OCI-LY7 (cell line): ENCODE results near the gene PLXNC1. TPM values are rescaled to one million over a fixed set of nuclear protein-coding genes. Genes with fewer than 3 reads are reported as not detected.

Source experiments
- BruUV-seq: library from RNA; stranded (reverse); fragments of 400-500 nt; replicated peaks from 2 replicates; lab custom pipeline; 2021; lab: Mats Ljungman, UMichigan
- CTCF ChIA-PET: fragments of 300-600 bp; sonication (Branson Sonifier 250); formaldehyde crosslinking; loops from one replicate; lab custom pipeline; 2022; ENCODE audit warnings: antibody characterized with exemption; ENCODE audit not compliant: unreplicated experiment; lab: Charles Lee
- POLR2A ChIA-PET: fragments of 300-600 bp; sonication (Branson Sonifier 250); formaldehyde crosslinking; loops from one replicate; lab custom pipeline; 2022; ENCODE audit warnings: antibody characterized with exemption; lab: Charles Lee
- DNase-seq: peaks from one replicate; pipeline ENCODE4 v3.0.0-alpha.2; 2015; ENCODE audit warnings: low spot score
- H2AFZ ChIP-seq: fragments of 200-600 bp; sonication (generic), shearing (Covaris generic); 2 replicates; pipeline ENCODE4 v1.6.1; 2014; ENCODE audit warnings: mild to moderate bottlenecking, antibody characterized with exemption, low read length, moderate library complexity
- H3K27ac ChIP-seq: fragments of 200-600 bp; sonication (generic); 2 replicates; pipeline ENCODE4 v1.5.1; 2014; ENCODE audit warnings: mixed run types, low read depth, mild to moderate bottlenecking, moderate library complexity, low read length, inconsistent platforms; ENCODE audit not compliant: poor library complexity, severe bottlenecking
- H3K36me3 ChIP-seq: fragments of 200-600 bp; sonication (generic); 2 replicates; pipeline ENCODE4 v1.6.1; 2014; ENCODE audit warnings: mild to moderate bottlenecking, antibody characterized with exemption, low read length, moderate library complexity, mixed read lengths; ENCODE audit not compliant: insufficient read depth
- H3K4me1 ChIP-seq: fragments of 200-600 bp; sonication (generic); 2 replicates; pipeline ENCODE4 v1.5.1; 2014; ENCODE audit warnings: mild to moderate bottlenecking, low read length; ENCODE audit not compliant: insufficient read depth, poor library complexity, severe bottlenecking
- H3K4me2 ChIP-seq: fragments of 200-600 bp; sonication (generic); 2 replicates; pipeline ENCODE4 v1.6.1; 2014; ENCODE audit warnings: mild to moderate bottlenecking, low read length
- H3K4me3 ChIP-seq: fragments of 200-600 bp; sonication (generic); 2 replicates; pipeline ENCODE4 v1.5.1; 2014; ENCODE audit warnings: mild to moderate bottlenecking, low read depth, low read length; ENCODE audit not compliant: poor library complexity, severe bottlenecking
- H3K79me2 ChIP-seq: fragments of 200-600 bp; sonication (generic); 2 replicates; pipeline ENCODE4 v1.6.1; 2016; ENCODE audit warnings: low read depth, mild to moderate bottlenecking, low read length, moderate library complexity, mixed read lengths; ENCODE audit not compliant: insufficient read depth
- H3K9me2 ChIP-seq: fragments of 200-600 bp; sonication (generic); 2 replicates; pipeline ENCODE4 v1.6.1; 2016; ENCODE audit warnings: mild to moderate bottlenecking, low read length, mixed read lengths; ENCODE audit not compliant: insufficient read depth
- H3K9me3 ChIP-seq: fragments of 200-600 bp; sonication (generic); 2 replicates; pipeline ENCODE4 v1.6.1; 2014; ENCODE audit warnings: mild to moderate bottlenecking, mixed run types, low read length, mixed read lengths
- H4K20me1 ChIP-seq: fragments of 200-600 bp; sonication (generic); 2 replicates; pipeline ENCODE4 v1.6.1; 2014; ENCODE audit warnings: mild to moderate bottlenecking, antibody characterized with exemption, low read length, moderate library complexity, mixed read lengths; ENCODE audit not compliant: insufficient read depth
- EZH2phosphoT487 ChIP-seq: fragments of 200-600 bp; sonication (generic); IDR thresholded peaks from 2 replicates; pipeline ENCODE4 v1.6.1; 2018; ENCODE audit warnings: low read depth, borderline replicate concordance, mild to moderate bottlenecking, mixed run types, antibody characterized with exemption, low read length, moderate library complexity, mixed read lengths
- intact Hi-C: fragments of 100-400 bp; cut with micrococcal nuclease; formaldehyde crosslinking; loops from one replicate; pipeline ENCODE4 v1.10.0; 2022; ENCODE audit not compliant: unreplicated experiment
- total RNA-seq, 2 experiments: library from RNA; depleted of rRNA in 1 of 2; stranded (reverse); fragments of >200 nt in 1 of 2; shearing (Covaris generic) in 1 of 2; gene quantifications; 2 replicates each; pipeline ENCODE4 v1.2.3, GENCODE V29; 2014 to 2022
- TF ChIP-seq, protein P1 (sequence below): fragments of 200-600 bp; sonication (generic); conservative IDR thresholded peaks from 2 replicates; pipeline ENCODE4 v1.5.1; 2014; ENCODE audit warnings: mild to moderate bottlenecking, antibody characterized with exemption, low read length, moderate library complexity, mixed read lengths

Gene PLXNC1
- total RNA-seq, 2 experiments from 2014 or later, result 4.5 to 8.0 TPM

GRCh38 chr12:94110258-94110657 lies 38.1 kb upstream of the PLXNC1 start:
- CTCF ChIA-PET, result no interaction called here
- intact Hi-C loops, result no loop called here
- Histone ChIP-seq H3K4me3 (no peak overlapping the region), H2AFZ (no peak overlapping the region), H3K79me2 (no peaks in the 10 kb centered on the region), H3K9me3 (no peaks in the 10 kb centered on the region), H3K4me1 (no peaks in the 10 kb centered on the region), H3K27ac (no peak overlapping the region), H3K36me3 (no peaks in the 10 kb centered on the region), H3K9me2 (no peaks in the 10 kb centered on the region), H4K20me1 (no peaks in the 10 kb centered on the region), H3K4me2 (no peak overlapping the region)
- POLR2A ChIA-PET, result interaction anchor here (1.4 kb wide), 1 partner anchor 17 kb away, joined by 6 read pairs; no protein-coding TSS in a partner anchor
- BruUV-seq, result no TSS peak
- no peak for DNase-seq
- no peak for TF ChIP-seq EZH2phosphoT487
- TF ChIP-seq, protein P1, sequence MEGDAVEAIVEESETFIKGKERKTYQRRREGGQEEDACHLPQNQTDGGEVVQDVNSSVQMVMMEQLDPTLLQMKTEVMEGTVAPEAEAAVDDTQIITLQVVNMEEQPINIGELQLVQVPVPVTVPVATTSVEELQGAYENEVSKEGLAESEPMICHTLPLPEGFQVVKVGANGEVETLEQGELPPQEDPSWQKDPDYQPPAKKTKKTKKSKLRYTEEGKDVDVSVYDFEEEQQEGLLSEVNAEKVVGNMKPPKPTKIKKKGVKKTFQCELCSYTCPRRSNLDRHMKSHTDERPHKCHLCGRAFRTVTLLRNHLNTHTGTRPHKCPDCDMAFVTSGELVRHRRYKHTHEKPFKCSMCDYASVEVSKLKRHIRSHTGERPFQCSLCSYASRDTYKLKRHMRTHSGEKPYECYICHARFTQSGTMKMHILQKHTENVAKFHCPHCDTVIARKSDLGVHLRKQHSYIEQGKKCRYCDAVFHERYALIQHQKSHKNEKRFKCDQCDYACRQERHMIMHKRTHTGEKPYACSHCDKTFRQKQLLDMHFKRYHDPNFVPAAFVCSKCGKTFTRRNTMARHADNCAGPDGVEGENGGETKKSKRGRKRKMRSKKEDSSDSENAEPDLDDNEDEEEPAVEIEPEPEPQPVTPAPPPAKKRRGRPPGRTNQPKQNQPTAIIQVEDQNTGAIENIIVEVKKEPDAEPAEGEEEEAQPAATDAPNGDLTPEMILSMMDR, result no peak

DNA sequence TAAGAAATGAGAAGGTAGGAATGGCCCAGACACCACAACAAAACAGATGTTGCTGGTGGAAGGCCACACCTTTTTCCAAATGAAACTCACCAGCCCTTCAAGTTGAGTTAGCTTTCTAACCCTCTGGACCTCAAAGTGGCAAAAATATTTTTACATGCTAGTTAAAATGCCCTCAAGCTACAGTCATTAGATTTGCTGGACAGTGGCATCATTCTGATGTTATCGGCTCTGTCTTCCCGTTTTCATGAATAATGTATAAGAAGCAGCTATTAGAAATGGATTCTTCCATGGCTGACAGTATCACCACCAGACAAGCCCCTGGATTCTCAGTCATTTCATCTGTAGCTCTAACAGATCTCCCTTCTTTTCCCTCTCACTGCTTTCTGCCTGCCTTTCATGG lies 37.1 kb upstream of the PLXNC1 start:
- TF ChIP-seq, protein P1, result no peak
- TF ChIP-seq EZH2phosphoT487, result no peak
- no TSS peak for BruUV-seq
- Histone ChIP-seq H3K27ac (no peak overlapping the region), H3K9me2 (no peaks in the 10 kb centered on the region), H2AFZ (no peak overlapping the region), H3K36me3 (no peaks in the 10 kb centered on the region), H3K4me3 (no peak overlapping the region), H3K4me1 (no peaks in the 10 kb centered on the region), H3K9me3 (no peaks in the 10 kb centered on the region), H3K79me2 (no peaks in the 10 kb centered on the region), H3K4me2 (no peak overlapping the region), H4K20me1 (no peaks in the 10 kb centered on the region)
- intact Hi-C loops, result no loop called here
- DNase-seq, result no peak
- CTCF ChIA-PET, result no interaction called here
- POLR2A ChIA-PET, result interaction anchor here (1.4 kb wide), 2 partner anchors 14 to 16 kb away, joined by 3 to 6 read pairs; no protein-coding TSS in a partner anchor

DNA sequence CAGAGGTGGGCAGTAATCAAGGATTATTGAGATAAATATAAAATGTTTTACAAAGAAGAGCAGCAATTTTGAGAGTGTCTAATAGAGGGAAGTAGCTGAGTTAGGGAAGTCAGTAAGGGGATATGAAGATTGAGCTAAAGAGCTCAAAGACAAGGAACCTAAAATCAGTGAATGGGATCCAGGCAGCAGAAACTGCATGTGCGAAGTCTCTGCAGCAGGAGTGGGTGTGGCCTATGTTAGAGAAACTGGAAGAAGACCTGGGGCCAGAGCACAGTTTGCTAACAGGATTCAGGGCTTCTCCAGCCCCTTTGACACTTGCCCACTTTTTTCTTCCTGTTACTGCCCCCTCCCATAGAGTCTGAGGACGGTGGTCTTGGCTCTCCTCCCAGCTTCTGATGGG lies 36.3 kb upstream of the PLXNC1 start:
- BruUV-seq, result no TSS peak

More for the DNA sequence above, 36.3 kb upstream of the PLXNC1 start:
- H3K4me1 ChIP-seq, result no peaks in the 10 kb centered on the region
- no peak overlapping the region for H3K4me3 ChIP-seq
- POLR2A ChIA-PET, result interaction anchor here (0.7 to 1.4 kb wide), 3 partner anchors 10 to 24 kb away, joined by 3 read pairs; no protein-coding TSS in a partner anchor
- no peak overlapping the region for H3K4me2 ChIP-seq
- no peak for DNase-seq
- H4K20me1 ChIP-seq, result no peaks in the 10 kb centered on the region
- intact Hi-C loops, result no loop called here
- H2AFZ ChIP-seq, result no peak overlapping the region
- H3K79me2 ChIP-seq, result no peaks in the 10 kb centered on the region
- TF ChIP-seq EZH2phosphoT487, result no peak
- TF ChIP-seq, protein P1, result no peak
- no peaks in the 10 kb centered on the region for H3K9me2 ChIP-seq
- no peaks in the 10 kb centered on the region for H3K36me3 ChIP-seq
- no peaks in the 10 kb centered on the region for H3K9me3 ChIP-seq
- no peak overlapping the region for H3K27ac ChIP-seq
- CTCF ChIA-PET, result no interaction called here
